Suppressor macrophage treated with lipopolysaccharide for 1 hour (primary cell): ENCODE results near the gene SLC25A45.
A peak's percentile ranks its signal among the peaks of the same experiment; 100 is the strongest.

Experiments
- DNase-seq, 3 donors: peaks; one replicate each; pipeline ENCODE4 v3.0.0-alpha.2; 2020 to 2022

The SLC25A45 gene

GRCh38 chr11:65404638-65405339 lies 22.3 kb upstream of the SLC25A45 start:
- no peak for DNase-seq

- no peak for DNase-seq
Measured at GRCh38 chr11:65404210-65404609, 21.8 kb upstream of the SLC25A45 start.

GRCh38 chr11:65403607-65404121 lies 21.2 kb upstream of the SLC25A45 start:
- peak; percentile 81 to 88 (median 85) for DNase-seq

GRCh38 chr11:65402790-65403189 lies 20.3 kb upstream of the SLC25A45 start:
- DNase-seq, result no peak

- no peak for DNase-seq
Measured at GRCh38 chr11:65401803-65402248, 19.4 kb upstream of the SLC25A45 start.

GRCh38 chr11:65401073-65401802 lies 18.8 kb upstream of the SLC25A45 start:
- no peak for DNase-seq

GRCh38 chr11:65400307-65401072 lies 18.0 kb upstream of the SLC25A45 start:
- no peak for DNase-seq

- no peak for DNase-seq
Measured at GRCh38 chr11:65399845-65400244, 17.4 kb upstream of the SLC25A45 start.

- no peak for DNase-seq
Measured at GRCh38 chr11:65399249-65399648, 16.8 kb upstream of the SLC25A45 start.

- DNase-seq, result no peak
Measured at GRCh38 chr11:65398362-65398910, 16.0 kb upstream of the SLC25A45 start.

GRCh38 chr11:65396769-65397745 lies 14.6 kb upstream of the SLC25A45 start:
- no peak for DNase-seq

GRCh38 chr11:65395961-65396530 lies 13.6 kb upstream of the SLC25A45 start:
- DNase-seq, result no peak

GRCh38 chr11:65394125-65394536 lies 11.7 kb upstream of the SLC25A45 start:
- no peak for DNase-seq

GRCh38 chr11:65393513-65394079 lies 11.2 kb upstream of the SLC25A45 start:
- no peak for DNase-seq

- no peak for DNase-seq
Measured at GRCh38 chr11:65392899-65393298, 10.5 kb upstream of the SLC25A45 start.

GRCh38 chr11:65392186-65392829 lies 9.9 kb upstream of the SLC25A45 start:
- no peak for DNase-seq

GRCh38 chr11:65390996-65391395 lies 8.6 kb upstream of the SLC25A45 start:
- DNase-seq, result no peak

GRCh38 chr11:65390099-65390941 lies 7.9 kb upstream of the SLC25A45 start:
- DNase-seq, result no peak

GRCh38 chr11:65389294-65389980 lies 7.0 kb upstream of the SLC25A45 start:
- no peak for DNase-seq
